Peyer's patch (tissue), 4 donors: Measurements from ENCODE around the gene AP2A2.

Source experiments
- CTCF ChIP-seq, 6 experiments: fragments of 450-650 bp in 4 of 6; fragments of 200-600 bp in 2 of 6; sonication (generic) in 1 of 6; IDR thresholded peaks; one replicate each; pipeline ENCODE4 v1.5.1; 2017 to 2019; ENCODE audit warnings: antibody characterized with exemption in 6 of 6, mild to moderate bottlenecking in 3 of 6, moderate library complexity in 1 of 6
- POLR2A ChIP-seq, 2 donors: fragments of 450-650 bp; IDR thresholded peaks; one replicate each; pipeline ENCODE4 v1.5.1; 2017; ENCODE audit warnings: antibody characterized with exemption in 2 of 2, mild to moderate bottlenecking in 2 of 2, moderate library complexity in 2 of 2

- TF ChIP-seq CTCF (IDR thresholded peaks at IDR 0.05) (no peak), POLR2A (IDR thresholded peaks at IDR 0.05) (no peak)
Observed at GRCh38 chr11:929405-929804, 3.7 kb downstream of the AP2A2 start.
